Right lobe of liver (tissue), 6 donors: ENCODE results near the gene APOM. TPM values are rescaled to one million over a fixed set of nuclear protein-coding genes. Genes with fewer than 3 reads are reported as not detected.

Experiments used
- ATAC-seq, 4 donors: fragments of 200-7000 bp; cut with Tn5 transposase; one replicate each; pipeline ENCODE4 v1.9.1; 2020; ENCODE audit warnings: mild to moderate bottlenecking in 4 of 4, moderate library complexity in 4 of 4
- DNase-seq, 3 donors: peaks; one replicate each; pipeline ENCODE4 v3.0.0-alpha.2; 2020
- H3K27ac ChIP-seq, 3 donors: fragments of 200-600 bp; one replicate each; pipeline ENCODE4 v1.8.0; 2022
- H3K27me3 ChIP-seq, 2 donors: fragments of 200-600 bp; one replicate each; pipeline ENCODE4 v1.8.0; 2022
- H3K36me3 ChIP-seq, 4 donors: fragments of 200-600 bp; sonication (generic) in 1 of 4; one replicate each; pipeline versions ENCODE4 v1.5.1 to v1.8.0; 2017 to 2022; ENCODE audit warnings: control low read depth in 1 of 4
- H3K4me1 ChIP-seq, 4 donors: fragments of 200-600 bp; sonication (generic) in 1 of 4; one replicate each; pipeline versions ENCODE4 v1.5.1 to v1.8.0; 2017 to 2022; ENCODE audit warnings: control low read depth in 1 of 4
- H3K4me3 ChIP-seq, 3 donors: fragments of 200-600 bp; one replicate each; pipeline ENCODE4 v1.8.0; 2022
- H3K9me3 ChIP-seq, 4 donors: fragments of 200-600 bp; sonication (generic) in 1 of 4; one replicate each; pipeline versions ENCODE4 v1.5.1 to v1.8.0; 2017 to 2022; ENCODE audit warnings: control low read depth in 1 of 4
- POLR2A ChIP-seq: fragments of 450-650 bp; IDR thresholded peaks from one replicate; pipeline ENCODE4 v1.6.1; 2017; ENCODE audit warnings: antibody characterized with exemption, mild to moderate bottlenecking
- WGBS: methylation state at CpG from one replicate; pipeline ENCODE4 v1.1.6; 2018; ENCODE audit warnings: low coverage, low lambda C conversion rate; ENCODE audit not compliant: insufficient coverage; ENCODE audit errors: missing lambda C conversion rate; 5-methylcytosine and 5-hydroxymethylcytosine counted together
- intact Hi-C, 2 donors: fragments of 100-400 bp; cut with DNase I; formaldehyde crosslinking; loops; one replicate each; pipeline versions ENCODE4 v1.11.2 to v1.14.1; 2022
- long read RNA-seq: library from polyadenylated mRNA; unstranded; transcript quantifications from one replicate; pipeline ENCODE4 v2.0.0, GENCODE V29; 2019
- total RNA-seq, 6 experiments: library from RNA; depleted of rRNA in 2 of 6; stranded (reverse); fragments of >200 nt in 2 of 6; fragmentation: NEBNext Ultra II Directional in 3 of 6; extraction: Animal tissue kit (Norgen Biotek cat#: 25700) in 3 of 6; gene quantifications; one replicate each; pipeline versions ENCODE4 v1.1.0 to v1.2.4, GENCODE V29; 2016 to 2023
- TF ChIP-seq, protein P1 (sequence below), 4 donors: fragments of 200-600 bp in 3 of 4; fragments of 450-650 bp in 1 of 4; IDR thresholded peaks; one replicate each; pipeline versions ENCODE4 v1.5.1 to v1.8.0; 2016 to 2022; ENCODE audit warnings: antibody characterized with exemption in 4 of 4, mild to moderate bottlenecking in 2 of 4
- donor health status: DM: no; HTN: yes; CAD: no.
- donor health status: DM: no; HTN: no; CAD: no.
- donor health status: DM: no; HTN: no; CAD: no.
- donor health status: DM: no; HTN: yes; CAD: no.
- donor health status: DM: no; HTN: yes; CAD: no.

Gene APOM
- 100 to 1,000 TPM; 100 to 182 (median 116) TPM for total RNA-seq
- long read RNA-seq, transcript APOM-201 (6 exons, 1,184 nt), result major isoform, 63 of 76 reads
- long read RNA-seq, partial matches to known transcripts, result 9 of 76 reads
- long read RNA-seq, other reads (novel, unspliced or antisense), result 4 of 76 reads

GRCh38 chr6:31655349-31656237 is at the start of gene APOM:
Gene APOM (plus strand): TSS chr6:31655894. CDS start chr6:31655967, 73 bp downstream.
- 34% methylated on average over 8 of the region's 8 CpGs for WGBS
- peak within 1 kb of the TSS; percentile 1 to 68 (median 57) for H3K27ac ChIP-seq
- peaks cover 0 to 69% (median 22%) of the 10 kb centered on the region in 4 donors for H3K4me1 ChIP-seq
- intact Hi-C loops, result no loop called here
- H3K27me3 ChIP-seq, result no peaks in the 10 kb centered on the region
- H3K36me3 ChIP-seq, result peaks cover 0 to 9% (median 1%) of the 10 kb centered on the region in 4 donors
- H3K4me3 ChIP-seq, result peak within 1 kb of the TSS; percentile 11 to 57 (median 53)
- H3K9me3 ChIP-seq, result no peaks in the 10 kb centered on the region
- DNase-seq (peak in 1 of 3 donors; percentile 84), ATAC-seq (peak; percentile 36 to 59 (median 51))
- TF ChIP-seq POLR2A, result peak; percentile 90
- TF ChIP-seq, protein P1, sequence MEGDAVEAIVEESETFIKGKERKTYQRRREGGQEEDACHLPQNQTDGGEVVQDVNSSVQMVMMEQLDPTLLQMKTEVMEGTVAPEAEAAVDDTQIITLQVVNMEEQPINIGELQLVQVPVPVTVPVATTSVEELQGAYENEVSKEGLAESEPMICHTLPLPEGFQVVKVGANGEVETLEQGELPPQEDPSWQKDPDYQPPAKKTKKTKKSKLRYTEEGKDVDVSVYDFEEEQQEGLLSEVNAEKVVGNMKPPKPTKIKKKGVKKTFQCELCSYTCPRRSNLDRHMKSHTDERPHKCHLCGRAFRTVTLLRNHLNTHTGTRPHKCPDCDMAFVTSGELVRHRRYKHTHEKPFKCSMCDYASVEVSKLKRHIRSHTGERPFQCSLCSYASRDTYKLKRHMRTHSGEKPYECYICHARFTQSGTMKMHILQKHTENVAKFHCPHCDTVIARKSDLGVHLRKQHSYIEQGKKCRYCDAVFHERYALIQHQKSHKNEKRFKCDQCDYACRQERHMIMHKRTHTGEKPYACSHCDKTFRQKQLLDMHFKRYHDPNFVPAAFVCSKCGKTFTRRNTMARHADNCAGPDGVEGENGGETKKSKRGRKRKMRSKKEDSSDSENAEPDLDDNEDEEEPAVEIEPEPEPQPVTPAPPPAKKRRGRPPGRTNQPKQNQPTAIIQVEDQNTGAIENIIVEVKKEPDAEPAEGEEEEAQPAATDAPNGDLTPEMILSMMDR (IDR thresholded peaks at IDR 0.05), result peak in 1 of 4 donors; percentile 9

GRCh38 chr6:31607317-31607716 is 48.4 kb upstream of the APOM start:
- intact Hi-C loops, result no loop called here
- WGBS, result 57% methylated on average over 1 of the region's 1 CpG
- ATAC-seq, result no peak

GRCh38 chr6:31609519-31610406 is 45.9 kb upstream of the APOM start:
- Histone ChIP-seq H3K27me3 (no peaks in the 10 kb centered on the region), H3K4me3 (no peak overlapping the region), H3K36me3 (no peaks in the 10 kb centered on the region), H3K9me3 (no peaks in the 10 kb centered on the region), H3K4me1 (peaks cover 0 to 10% (median 3%) of the 10 kb centered on the region in 4 donors), H3K27ac (no peak overlapping the region)
- intact Hi-C loops, result no loop called here
- WGBS, result 77% methylated on average over 7 of the region's 8 CpGs
- DNase-seq (no peak), ATAC-seq (no peak)
- no peak for TF ChIP-seq POLR2A
- TF ChIP-seq, protein P1 (IDR thresholded peaks at IDR 0.05), result no peak

More at GRCh38 chr6:31607317-31607716, 48.4 kb upstream of the APOM start:
- Histone ChIP-seq H3K4me3 (no peak overlapping the region), H3K27ac (no peak overlapping the region), H3K4me1 (no peaks in the 10 kb centered on the region), H3K27me3 (no peaks in the 10 kb centered on the region), H3K9me3 (no peaks in the 10 kb centered on the region), H3K36me3 (no peaks in the 10 kb centered on the region)
- DNase-seq, result no peak
- TF ChIP-seq POLR2A, result no peak
- TF ChIP-seq, protein P1 (IDR thresholded peaks at IDR 0.05), result no peak

- 62% methylated on average over 4 of the region's 4 CpGs for WGBS
- no peak for TF ChIP-seq POLR2A
- TF ChIP-seq, protein P1 (IDR thresholded peaks at IDR 0.05), result no peak
- H3K4me3 ChIP-seq, result no peak overlapping the region
- intact Hi-C loops, result no loop called here
- no peaks in the 10 kb centered on the region for H3K27me3 ChIP-seq
- H3K36me3 ChIP-seq, result no peaks in the 10 kb centered on the region
- H3K9me3 ChIP-seq, result no peaks in the 10 kb centered on the region
- H3K27ac ChIP-seq, result no peak overlapping the region
- peaks cover 0 to 14% (median 6%) of the 10 kb centered on the region in 4 donors for H3K4me1 ChIP-seq
- DNase-seq, result no peak
- ATAC-seq, result no peak
Measured at GRCh38 chr6:31610968-31611367, 44.7 kb upstream of the APOM start.
